Tibial artery (tissue), 4 donors: Measurements from ENCODE around the gene CREB5.

Source experiments
- DNase-seq, 2 donors: peaks; one replicate each; pipeline ENCODE4 v3.0.0-alpha.2; 2019
- H3K27ac ChIP-seq, 2 donors: fragments of 200-600 bp; sonication (generic) in 1 of 2; 1 replicate in 1 of 2; 2 replicates in 1 of 2; pipeline ENCODE4 v1.5.1; 2018 to 2019; ENCODE audit warnings: mild to moderate bottlenecking in 1 of 2
- H3K27me3 ChIP-seq, 2 donors: fragments of 200-600 bp; sonication (generic) in 1 of 2; one replicate each; pipeline versions ENCODE4 v1.5.1 to v1.6.0; 2016 to 2019
- H3K36me3 ChIP-seq, 3 donors: fragments of 200-600 bp; sonication (generic) in 2 of 3; one replicate each; pipeline ENCODE4 v1.5.1; 2016 to 2019; ENCODE audit warnings: mild to moderate bottlenecking in 2 of 3
- H3K4me1 ChIP-seq, 4 donors: fragments of 200-600 bp; sonication (generic) in 2 of 4; 1 replicate in 3 of 4; 2 replicates in 1 of 4; pipeline ENCODE4 v1.5.1; 2016 to 2019
- H3K4me3 ChIP-seq, 2 donors: fragments of 200-600 bp; sonication (generic) in 1 of 2; 1 replicate in 1 of 2; 2 replicates in 1 of 2; pipeline ENCODE4 v1.5.1; 2018 to 2019; ENCODE audit warnings: mild to moderate bottlenecking in 2 of 2
- H3K9me3 ChIP-seq, 3 donors: fragments of 200-600 bp; sonication (generic) in 1 of 3; one replicate each; pipeline ENCODE4 v1.5.1; 2016 to 2019
- intact Hi-C: fragments of 100-400 bp; cut with DNase I; formaldehyde crosslinking; loops from one replicate; pipeline ENCODE4 v1.15.0; 2023; ENCODE audit warnings: low total_unique reads
- TF ChIP-seq, protein P1 (sequence below), 2 experiments: fragments of 200-600 bp in 1 of 2; fragments of 450-650 bp in 1 of 2; IDR thresholded peaks; one replicate each; pipeline ENCODE4 v1.5.1; 2017 to 2019; ENCODE audit warnings: antibody characterized with exemption in 2 of 2, mild to moderate bottlenecking in 1 of 2, moderate library complexity in 1 of 2

Gene CREB5

DNA sequence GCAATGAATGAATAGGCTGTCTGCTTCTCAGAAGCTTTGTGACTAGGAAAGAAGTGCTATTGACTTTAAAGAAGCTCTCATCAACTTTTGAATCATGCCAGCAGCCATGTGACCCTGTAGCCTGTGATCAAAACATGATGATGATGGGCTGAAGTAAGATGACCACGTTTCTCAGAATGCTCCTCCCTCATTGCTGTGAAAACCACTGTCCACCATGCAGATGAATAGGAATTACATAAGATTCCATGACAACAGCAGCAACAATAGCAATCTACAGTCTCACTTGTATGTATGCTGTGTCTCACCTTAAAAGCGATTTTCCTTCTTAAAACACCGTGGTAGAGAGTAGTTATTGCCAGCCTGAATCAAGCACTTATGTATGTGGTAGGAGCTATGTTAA lies 317.4 kb downstream of the CREB5 start:
- Histone ChIP-seq H3K27ac (no peak overlapping the region), H3K9me3 (no peaks in the 10 kb centered on the region), H3K4me1 (peaks cover 0 to 42% (median 11%) of the 10 kb centered on the region in 4 donors), H3K4me3 (no peak overlapping the region), H3K36me3 (no peaks in the 10 kb centered on the region), H3K27me3 (no peaks in the 10 kb centered on the region)
- intact Hi-C loops: no loop called here
- TF ChIP-seq, protein P1, sequence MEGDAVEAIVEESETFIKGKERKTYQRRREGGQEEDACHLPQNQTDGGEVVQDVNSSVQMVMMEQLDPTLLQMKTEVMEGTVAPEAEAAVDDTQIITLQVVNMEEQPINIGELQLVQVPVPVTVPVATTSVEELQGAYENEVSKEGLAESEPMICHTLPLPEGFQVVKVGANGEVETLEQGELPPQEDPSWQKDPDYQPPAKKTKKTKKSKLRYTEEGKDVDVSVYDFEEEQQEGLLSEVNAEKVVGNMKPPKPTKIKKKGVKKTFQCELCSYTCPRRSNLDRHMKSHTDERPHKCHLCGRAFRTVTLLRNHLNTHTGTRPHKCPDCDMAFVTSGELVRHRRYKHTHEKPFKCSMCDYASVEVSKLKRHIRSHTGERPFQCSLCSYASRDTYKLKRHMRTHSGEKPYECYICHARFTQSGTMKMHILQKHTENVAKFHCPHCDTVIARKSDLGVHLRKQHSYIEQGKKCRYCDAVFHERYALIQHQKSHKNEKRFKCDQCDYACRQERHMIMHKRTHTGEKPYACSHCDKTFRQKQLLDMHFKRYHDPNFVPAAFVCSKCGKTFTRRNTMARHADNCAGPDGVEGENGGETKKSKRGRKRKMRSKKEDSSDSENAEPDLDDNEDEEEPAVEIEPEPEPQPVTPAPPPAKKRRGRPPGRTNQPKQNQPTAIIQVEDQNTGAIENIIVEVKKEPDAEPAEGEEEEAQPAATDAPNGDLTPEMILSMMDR (IDR thresholded peaks at IDR 0.05): no peak
- DNase-seq: no peak

DNA sequence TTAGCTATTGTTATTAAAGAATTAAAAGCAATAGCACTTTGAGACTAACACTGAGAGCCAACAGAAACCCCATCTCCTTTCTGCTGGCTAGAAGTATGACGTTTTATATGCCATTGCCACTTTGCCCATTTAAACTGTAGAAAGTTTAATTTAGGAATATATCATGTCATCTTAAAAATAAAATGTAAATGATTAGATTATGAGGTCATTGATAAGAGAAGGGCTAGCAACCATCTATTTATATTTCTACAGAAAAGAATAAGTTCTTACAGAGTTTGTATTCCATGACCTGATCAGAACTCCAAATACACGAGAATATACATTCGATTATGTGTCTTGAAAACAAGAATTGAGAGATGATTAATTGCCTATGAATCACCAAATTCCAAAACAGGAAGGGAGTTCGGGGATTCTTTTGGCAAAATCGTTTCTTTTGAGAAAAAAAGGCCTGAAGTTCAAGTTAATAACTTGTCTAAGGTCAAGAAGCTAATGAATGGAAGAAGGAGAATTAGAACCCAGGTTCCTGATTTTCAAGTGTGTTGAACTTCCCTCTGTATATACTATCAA lies 318.9 kb downstream of the CREB5 start:
- H3K9me3 ChIP-seq: no peaks in the 10 kb centered on the region
- no peaks in the 10 kb centered on the region for H3K36me3 ChIP-seq
- no peaks in the 10 kb centered on the region for H3K27me3 ChIP-seq
- no peak overlapping the region for H3K4me3 ChIP-seq
- TF ChIP-seq, protein P1 (IDR thresholded peaks at IDR 0.05): no peak
- intact Hi-C loops: no loop called here
- no peak for DNase-seq
- H3K27ac ChIP-seq: no peak overlapping the region
- H3K4me1 ChIP-seq: peaks cover 0 to 28% (median 5%) of the 10 kb centered on the region in 4 donors

DNA sequence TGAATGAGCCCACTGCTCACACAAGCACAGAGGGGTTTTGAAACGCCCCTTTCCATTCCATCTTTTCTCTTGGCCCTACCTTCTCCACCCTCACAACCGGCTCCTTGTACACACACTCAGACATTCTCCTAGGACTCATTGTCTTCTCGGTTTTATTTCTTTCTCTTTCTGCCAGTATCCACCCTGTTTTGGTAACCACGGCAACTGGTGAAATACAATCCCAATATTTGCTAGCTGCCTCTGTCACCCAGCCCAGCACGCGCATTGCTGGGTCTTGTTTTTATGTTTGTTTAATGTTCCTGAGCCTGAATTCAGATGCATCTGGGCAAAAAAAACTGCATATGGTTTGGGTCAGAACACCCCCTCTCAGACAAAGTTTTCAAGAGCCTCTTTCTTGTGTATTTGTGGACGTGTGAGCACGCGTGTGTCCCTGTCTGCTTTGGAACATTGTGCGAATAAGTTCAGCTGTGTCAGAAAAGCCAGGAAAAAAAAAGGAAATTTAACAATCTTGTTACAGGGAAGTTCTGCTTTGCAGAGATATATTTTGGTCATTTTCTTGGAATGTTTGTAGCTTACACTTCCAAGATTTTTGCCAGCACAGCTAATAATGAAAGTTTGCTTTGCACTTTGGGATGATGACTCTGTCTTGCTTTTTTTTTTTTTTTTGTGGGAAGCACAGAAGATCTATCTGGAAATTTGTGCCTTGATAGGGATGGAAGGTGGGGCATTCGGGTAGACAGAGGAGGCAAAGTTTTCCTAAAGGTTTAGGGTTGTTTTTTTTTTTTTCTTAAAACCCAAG lies 320.0 kb downstream of the CREB5 start:
- H3K27ac ChIP-seq: peak overlapping the region; percentile 10 to 50
- no peaks in the 10 kb centered on the region for H3K27me3 ChIP-seq
- peak overlapping the region; percentile 32 to 40 for H3K4me3 ChIP-seq
- TF ChIP-seq, protein P1 (IDR thresholded peaks at IDR 0.05): no peak
- peak in 1 of 2 donors; percentile 52 for DNase-seq
- intact Hi-C loops: no loop called here
- H3K9me3 ChIP-seq: no peaks in the 10 kb centered on the region
- H3K36me3 ChIP-seq: no peaks in the 10 kb centered on the region
- peaks cover 0 to 20% (median 0%) of the 10 kb centered on the region in 4 donors for H3K4me1 ChIP-seq

GRCh38 chr7:28733035-28733434 lies 320.7 kb downstream of the CREB5 start:
- H3K27ac ChIP-seq: peak overlapping the region in 1 of 2 donors; percentile 50
- no peaks in the 10 kb centered on the region for H3K9me3 ChIP-seq
- H3K36me3 ChIP-seq: no peaks in the 10 kb centered on the region
- intact Hi-C loops: no loop called here
- peaks cover 0 to 22% (median 0%) of the 10 kb centered on the region in 4 donors for H3K4me1 ChIP-seq
- TF ChIP-seq, protein P1 (IDR thresholded peaks at IDR 0.05): no peak
- no peak overlapping the region for H3K4me3 ChIP-seq
- H3K27me3 ChIP-seq: no peaks in the 10 kb centered on the region
- DNase-seq: no peak

- H3K27ac ChIP-seq: no peak overlapping the region
- H3K27me3 ChIP-seq: no peaks in the 10 kb centered on the region
- H3K4me3 ChIP-seq: no peak overlapping the region
- H3K36me3 ChIP-seq: no peaks in the 10 kb centered on the region
- no peak for DNase-seq
- TF ChIP-seq, protein P1 (IDR thresholded peaks at IDR 0.05): no peak
- no peaks in the 10 kb centered on the region for H3K9me3 ChIP-seq
- peaks cover 0 to 14% (median 0%) of the 10 kb centered on the region in 4 donors for H3K4me1 ChIP-seq
- intact Hi-C loops: no loop called here
Observed at GRCh38 chr7:28738412-28738811, 326.1 kb downstream of the CREB5 start.
